ENCODE measurements around the gene ZIC4.
A peak's percentile ranks its signal among the peaks of the same experiment; 100 is the strongest.

The ZIC4 gene

GRCh38 chr3:147417551-147418295, 11.4 kb upstream of the ZIC4 start:
- no peak for DNase-seq

- DNase-seq: no peak
Measured at GRCh38 chr3:147416931-147417330, 10.6 kb upstream of the ZIC4 start.

GRCh38 chr3:147415874-147416273, 9.5 kb upstream of the ZIC4 start:
- DNase-seq: no peak

DNA sequence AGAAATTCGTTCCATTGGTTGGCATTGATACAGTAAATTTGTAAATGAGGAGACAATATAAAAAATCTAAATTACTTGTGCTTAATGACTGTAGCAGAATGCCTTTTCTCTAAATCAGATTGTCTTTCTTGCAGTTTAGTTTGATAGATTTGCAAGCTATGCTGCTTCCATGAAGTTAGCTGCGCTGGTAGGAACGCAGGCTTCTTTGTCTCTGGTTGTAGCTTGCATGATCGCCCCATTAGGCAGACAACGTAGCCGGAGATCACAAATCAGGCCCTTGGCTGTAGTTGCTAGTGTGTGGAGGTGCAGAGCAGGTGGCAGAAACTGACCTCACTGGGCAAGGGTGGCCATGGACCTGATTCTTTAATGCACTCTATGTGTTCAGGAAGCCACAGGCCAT, 8.9 kb upstream of the ZIC4 start:
- DNase-seq: no peak

DNA sequence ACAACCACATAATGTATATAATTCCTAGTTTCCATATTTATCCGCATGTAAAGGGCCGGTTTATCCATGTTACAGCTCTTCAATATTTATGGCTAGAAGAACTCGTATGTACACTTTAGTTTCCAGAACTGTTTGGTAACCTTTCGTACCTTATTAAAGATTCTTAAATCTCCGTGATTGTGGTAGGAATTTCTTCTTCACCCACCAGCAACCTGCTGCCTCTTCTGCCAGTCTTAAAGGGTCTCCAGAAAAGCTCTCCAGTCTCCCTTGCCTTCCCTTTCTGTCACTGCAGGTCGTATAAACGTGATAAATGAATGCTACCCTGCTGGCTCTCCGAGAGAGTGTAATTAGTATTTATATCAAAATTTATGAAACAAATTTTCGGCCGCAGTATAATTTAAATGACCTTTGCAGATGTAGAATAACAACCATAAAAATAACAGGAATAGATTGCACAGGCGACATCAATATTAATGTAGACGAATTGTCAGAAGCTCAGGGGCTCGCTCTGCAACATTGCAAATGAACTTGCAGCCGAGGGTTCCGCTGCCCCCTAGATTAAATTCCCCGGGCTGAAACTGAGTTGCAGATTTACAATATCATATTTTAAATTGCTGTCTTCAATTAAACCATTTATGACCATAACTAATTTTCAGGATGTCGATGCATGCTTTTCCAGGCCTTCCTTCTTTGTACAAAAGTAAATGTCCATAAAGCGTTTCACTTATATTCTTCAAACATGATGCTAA, 8.2 kb upstream of the ZIC4 start:
- DNase-seq: no peak

DNA sequence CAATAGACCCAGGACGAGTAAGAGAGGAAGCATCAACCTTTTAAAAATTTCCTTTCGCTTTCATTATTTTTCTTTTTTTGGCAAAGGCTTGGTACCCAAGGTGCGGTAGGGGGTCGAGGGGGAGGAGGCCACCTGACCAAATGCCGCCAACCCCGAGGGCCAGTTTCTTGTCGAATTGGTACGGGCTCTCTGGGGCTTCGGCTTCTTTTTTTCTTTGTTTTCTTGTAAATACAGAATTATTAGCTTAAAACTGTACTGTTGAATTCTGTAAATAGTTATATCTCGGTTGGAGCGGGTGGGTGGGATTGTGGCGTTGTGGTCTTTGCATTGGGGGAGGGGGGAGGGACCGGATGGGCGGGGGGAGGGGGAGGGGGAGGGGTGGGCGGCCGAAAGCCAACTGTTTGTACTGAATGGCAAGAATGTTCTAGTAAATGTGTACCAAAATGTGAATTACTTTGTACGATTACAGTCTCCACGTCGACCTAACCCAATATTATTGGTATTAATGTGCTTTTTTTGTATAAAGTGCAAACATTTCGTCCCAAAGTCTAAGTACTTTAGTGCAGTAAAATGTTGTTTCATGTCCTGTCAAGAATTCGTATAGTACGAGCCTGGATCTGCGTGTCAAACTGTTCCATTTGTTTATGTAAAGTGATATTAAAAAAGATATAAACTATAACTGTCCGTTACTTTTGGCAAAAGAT, 7.5 kb upstream of the ZIC4 start:
- DNase-seq: no peak

GRCh38 chr3:147412917-147413685, 6.8 kb upstream of the ZIC4 start:
- DNase-seq: no peak

- DNase-seq: no peak
Measured at GRCh38 chr3:147412261-147412916, 6.0 kb upstream of the ZIC4 start.

GRCh38 chr3:147411815-147412241, 5.5 kb upstream of the ZIC4 start:
- DNase-seq: no peak

- DNase-seq: no peak
Measured at GRCh38 chr3:147411238-147411814, 5.0 kb upstream of the ZIC4 start.

- peak; percentile 9 for DNase-seq
Measured at GRCh38 chr3:147410526-147411237, 4.3 kb upstream of the ZIC4 start.

GRCh38 chr3:147410116-147410525, 3.8 kb upstream of the ZIC4 start:
- no peak for DNase-seq

DNA sequence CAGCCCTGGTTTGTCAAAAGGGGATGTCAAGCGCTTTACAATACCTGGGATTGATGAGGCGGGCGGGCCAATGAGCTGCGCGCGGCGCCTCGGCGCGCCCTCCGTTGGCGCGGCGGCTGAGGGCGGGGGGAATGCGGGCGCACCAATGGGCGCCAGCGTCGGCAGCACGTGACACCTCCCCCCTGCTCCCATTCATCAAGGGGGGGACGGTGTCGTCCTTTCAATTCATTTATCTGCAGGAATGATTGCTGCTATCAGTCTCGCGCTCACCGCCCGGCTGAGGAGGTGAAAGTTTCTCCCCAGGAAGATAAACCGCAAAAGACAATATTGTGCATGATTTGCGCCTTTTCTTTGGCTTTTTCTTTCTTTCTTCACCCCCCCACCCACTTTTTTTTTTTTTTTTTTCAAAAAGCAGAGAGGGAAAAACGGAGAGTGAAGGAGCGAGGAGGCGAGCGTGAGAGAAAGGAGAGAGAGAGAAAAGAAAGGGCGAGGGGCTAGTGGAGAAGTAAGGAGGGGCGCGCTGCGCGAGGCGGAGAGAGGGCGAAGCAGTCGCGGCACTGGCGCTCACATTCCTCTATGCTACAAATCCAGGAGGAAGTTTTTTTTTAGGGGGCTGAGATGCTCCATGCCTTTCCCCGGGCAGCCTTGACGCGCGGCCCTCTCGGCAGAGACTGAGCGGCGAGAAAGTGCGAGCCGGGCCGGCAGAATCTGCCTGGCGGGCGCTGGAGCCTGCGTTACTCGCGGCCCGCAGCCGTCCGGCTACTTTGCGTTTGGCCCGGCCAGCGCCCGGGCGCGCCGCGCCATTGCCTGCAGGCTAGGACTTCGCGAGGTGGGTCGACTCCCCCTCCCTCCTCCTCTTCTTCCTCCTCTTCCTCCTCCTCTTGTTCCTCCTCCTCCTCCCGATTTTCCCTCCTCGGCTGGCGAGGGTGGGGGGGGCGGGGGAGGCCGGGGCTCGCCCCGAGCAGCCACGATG, 3.1 kb upstream of the ZIC4 start, which contains the start of gene ZIC1:
ZIC1 (plus strand) TSS at position 223 of the 973 bp plus-strand sequence; CDS start at position 971, 748 bp downstream.
- DNase-seq: no peak

GRCh38 chr3:147408188-147409100, 2.1 kb upstream of the ZIC4 start:
- DNase-seq: no peak

DNA sequence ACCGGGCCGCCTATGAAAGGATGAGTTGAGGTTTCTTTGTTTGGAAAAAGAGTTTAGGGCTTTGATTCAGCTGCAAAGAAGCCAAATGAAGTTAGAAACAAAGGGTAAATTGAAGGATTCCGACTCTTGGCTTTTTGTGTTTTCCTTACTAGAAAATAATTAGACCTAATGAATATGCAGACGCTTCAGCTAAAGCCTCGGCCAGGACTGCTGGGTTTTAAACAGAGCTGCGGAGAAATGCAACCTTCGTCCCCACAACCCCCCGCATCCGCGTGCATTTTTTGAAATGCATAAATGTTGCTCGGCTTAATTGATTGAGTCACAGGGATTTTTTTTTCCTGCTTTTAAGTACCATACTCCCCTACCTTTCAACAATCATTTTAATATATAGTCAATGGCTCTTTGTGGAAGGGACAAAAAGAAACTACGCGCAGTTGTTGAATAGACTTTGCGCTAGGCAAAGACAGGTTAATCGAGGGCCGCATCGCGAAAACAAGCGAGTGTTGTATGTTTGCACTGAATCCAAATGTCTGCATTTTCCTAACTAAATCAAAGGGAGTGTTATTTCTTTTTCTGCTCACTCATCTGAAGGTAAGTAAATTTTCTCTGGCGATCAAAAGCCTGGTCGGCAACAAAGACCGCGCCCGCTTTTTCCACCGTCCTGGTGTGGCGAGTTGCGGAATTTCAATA, 1.3 kb upstream of the ZIC4 start:
- DNase-seq: no peak

- no peak for DNase-seq
Measured at GRCh38 chr3:147407114-147407497, 763 bp upstream of the ZIC4 start.

DNA sequence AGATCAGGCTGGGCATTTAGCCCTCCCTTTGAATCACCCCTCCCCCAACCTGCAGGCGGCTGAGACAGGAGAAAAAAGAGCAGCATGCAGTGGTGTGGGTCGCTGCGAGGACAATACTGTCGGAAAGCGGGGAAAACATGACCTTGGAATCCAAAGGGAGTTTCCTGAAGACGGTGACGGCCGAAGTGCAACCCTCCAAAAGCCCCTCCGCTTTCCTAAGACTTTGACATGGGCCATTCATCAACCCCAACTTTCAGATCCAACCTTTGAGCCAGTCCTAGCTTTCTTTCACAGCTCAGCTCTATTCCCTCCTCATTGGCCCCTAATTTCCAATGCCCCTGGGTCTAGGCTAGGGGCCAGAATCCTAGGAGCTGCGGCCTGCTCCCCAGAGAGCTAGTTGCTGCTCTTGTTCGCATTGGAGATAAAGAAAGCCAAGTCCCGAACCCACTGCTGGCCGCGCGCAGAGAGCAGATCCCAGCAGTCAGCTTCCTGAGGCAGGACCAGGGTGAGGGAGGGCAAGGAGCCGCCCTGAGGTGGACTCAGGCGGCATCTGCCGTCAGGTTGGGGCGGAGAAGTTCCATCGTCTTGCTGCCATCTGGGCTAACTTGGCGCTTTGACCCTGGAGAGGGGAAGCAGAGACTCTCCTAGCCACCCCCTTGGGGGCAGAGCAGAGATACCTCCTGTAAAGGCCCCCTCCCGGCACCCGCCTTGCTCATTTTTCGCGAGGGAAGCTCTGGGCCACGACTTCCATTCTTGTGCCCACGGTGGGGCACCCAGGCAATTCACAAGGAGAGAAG, 914 bp downstream of the ZIC4 start:
- DNase-seq: no peak

Data from MV-4-11 (cell line).